ENCODE data around the gene GABRB1.

The GABRB1 gene

DNA sequence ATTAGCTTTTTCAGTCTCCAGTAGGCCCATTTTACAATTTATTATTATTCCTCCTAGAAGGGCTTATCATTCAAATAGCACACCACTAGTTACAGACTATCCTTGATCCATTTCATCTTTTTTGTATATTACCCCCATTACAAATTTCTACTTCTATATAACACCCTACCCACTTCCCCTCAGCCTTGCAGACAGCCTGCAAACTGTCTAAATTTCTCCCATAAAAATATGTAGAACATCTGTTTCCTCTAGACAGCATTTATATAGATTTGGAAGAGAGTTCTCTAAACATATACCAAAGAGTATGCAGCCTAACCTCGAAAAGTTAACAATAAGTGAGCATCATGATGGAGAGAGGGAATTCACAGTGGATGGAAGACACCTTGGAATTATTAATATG lies 401.4 kb downstream of the GABRB1 start:
- Histone ChIP-seq H2BK120ac (ENCODE audit: low read depth, low read length) (no peak overlapping the region), H3K79me1 (ENCODE audit: low read length) (no peaks in the 10 kb centered on the region), H3K4me1 (ENCODE audit: control insufficient read depth, low read depth, low read length) (no peaks in the 10 kb centered on the region), H4K5ac (ENCODE audit: low read length) (no peak overlapping the region), H3K27ac (ENCODE audit: low read depth, low read length) (no peak overlapping the region), H4K8ac (ENCODE audit: low read depth, low read length) (no peak overlapping the region), H3K23ac (ENCODE audit: low read length) (no peak overlapping the region), H3K79me2 (ENCODE audit: control insufficient read depth, insufficient read depth, low read length) (no peaks in the 10 kb centered on the region), H3K56ac (ENCODE audit: low read length) (no peak overlapping the region), H3K36me3 (ENCODE audit: control insufficient read depth, insufficient read depth, low read length) (no peaks in the 10 kb centered on the region), H3K4ac (ENCODE audit: low read depth, low read length) (no peak overlapping the region), H3K27me3 (ENCODE audit: insufficient read depth, low read length, poor library complexity) (no peaks in the 10 kb centered on the region), H3K4me2 (ENCODE audit: low read length) (no peak overlapping the region), H3K9ac (ENCODE audit: low read length) (no peak overlapping the region), H2BK15ac (replicated peaks; ENCODE audit: low read depth) (no peak overlapping the region), H2BK5ac (ENCODE audit: low read length) (no peak overlapping the region), H3K18ac (ENCODE audit: low read length) (no peak overlapping the region), H3K4me3 (ENCODE audit: low read length) (no peak overlapping the region), H2AK5ac (ENCODE audit: low read length) (no peak overlapping the region)
- DNase-seq = no peak
- WGBS (ENCODE audit: extremely low coverage, insufficient coverage, low lambda C conversion rate) = no CpG with 5 or more reads among the region's 1 CpG

DNA sequence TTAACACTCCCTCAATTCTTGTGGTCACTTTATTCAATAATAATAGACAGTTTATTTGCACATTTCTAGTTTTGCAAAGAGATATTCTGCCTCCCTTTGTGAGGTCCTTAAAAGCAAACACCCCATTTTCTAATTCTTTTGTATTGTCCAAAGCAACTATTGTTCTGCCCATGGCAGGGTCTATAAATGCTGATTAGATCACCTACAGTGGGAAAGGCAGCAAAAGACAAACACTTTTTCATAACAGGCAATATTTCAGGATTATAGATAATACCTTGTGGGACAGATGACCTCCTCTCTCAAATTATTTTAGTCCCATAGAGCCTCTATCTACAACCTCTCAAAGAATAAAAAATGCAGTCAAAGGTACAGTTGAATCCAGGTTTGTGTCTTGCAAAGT lies 403.6 kb downstream of the GABRB1 start:
- Histone ChIP-seq H3K36me3 (ENCODE audit: control insufficient read depth, insufficient read depth, low read length) (no peaks in the 10 kb centered on the region), H3K27ac (ENCODE audit: low read depth, low read length) (no peak overlapping the region), H3K79me2 (ENCODE audit: control insufficient read depth, insufficient read depth, low read length) (no peaks in the 10 kb centered on the region), H4K5ac (ENCODE audit: low read length) (no peak overlapping the region), H2BK15ac (replicated peaks; ENCODE audit: low read depth) (no peak overlapping the region), H3K4me3 (ENCODE audit: low read length) (no peak overlapping the region), H3K23ac (ENCODE audit: low read length) (no peak overlapping the region), H3K9ac (ENCODE audit: low read length) (no peak overlapping the region), H3K27me3 (ENCODE audit: insufficient read depth, low read length, poor library complexity) (no peaks in the 10 kb centered on the region), H2AK5ac (ENCODE audit: low read length) (no peak overlapping the region), H3K56ac (ENCODE audit: low read length) (no peak overlapping the region), H3K79me1 (ENCODE audit: low read length) (no peaks in the 10 kb centered on the region), H3K4ac (ENCODE audit: low read depth, low read length) (no peak overlapping the region), H2BK5ac (ENCODE audit: low read length) (no peak overlapping the region), H3K4me2 (ENCODE audit: low read length) (no peak overlapping the region), H3K18ac (ENCODE audit: low read length) (no peak overlapping the region), H3K4me1 (ENCODE audit: control insufficient read depth, low read depth, low read length) (no peaks in the 10 kb centered on the region), H4K8ac (ENCODE audit: low read depth, low read length) (no peak overlapping the region), H2BK120ac (ENCODE audit: low read depth, low read length) (no peak overlapping the region)
- DNase-seq = no peak

DNA sequence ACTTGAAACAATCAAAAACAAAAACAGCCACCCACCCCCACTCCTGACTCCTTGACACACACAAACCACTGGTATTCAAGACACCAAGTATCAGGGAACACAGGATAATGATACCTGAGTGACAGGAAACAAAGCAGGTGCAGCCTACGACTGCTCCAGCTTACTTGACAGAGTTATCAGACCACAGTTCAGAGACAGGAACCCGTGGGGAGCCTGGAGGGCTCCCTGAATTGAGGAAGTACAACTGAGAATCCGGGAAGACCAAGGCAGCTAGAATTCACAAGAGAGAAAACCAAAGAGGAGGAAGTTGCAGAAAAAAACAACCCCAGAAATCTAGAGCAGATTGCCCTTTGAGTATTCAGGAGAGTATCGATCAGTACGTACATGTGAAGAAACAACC lies 411.6 kb downstream of the GABRB1 start:
- Histone ChIP-seq H3K79me2 (ENCODE audit: control insufficient read depth, insufficient read depth, low read length) (no peaks in the 10 kb centered on the region), H4K5ac (ENCODE audit: low read length) (no peak overlapping the region), H3K4me3 (ENCODE audit: low read length) (no peak overlapping the region), H3K4me1 (ENCODE audit: control insufficient read depth, low read depth, low read length) (no peaks in the 10 kb centered on the region), H3K4me2 (ENCODE audit: low read length) (no peak overlapping the region), H3K4ac (ENCODE audit: low read depth, low read length) (no peak overlapping the region), H3K79me1 (ENCODE audit: low read length) (no peaks in the 10 kb centered on the region), H3K36me3 (ENCODE audit: control insufficient read depth, insufficient read depth, low read length) (no peaks in the 10 kb centered on the region), H2BK5ac (ENCODE audit: low read length) (no peak overlapping the region), H3K27ac (ENCODE audit: low read depth, low read length) (no peak overlapping the region), H3K9ac (ENCODE audit: low read length) (no peak overlapping the region), H2BK120ac (ENCODE audit: low read depth, low read length) (no peak overlapping the region), H3K27me3 (ENCODE audit: insufficient read depth, low read length, poor library complexity) (no peaks in the 10 kb centered on the region), H3K18ac (ENCODE audit: low read length) (no peak overlapping the region), H2BK15ac (replicated peaks; ENCODE audit: low read depth) (no peak overlapping the region), H2AK5ac (ENCODE audit: low read length) (no peak overlapping the region), H4K8ac (ENCODE audit: low read depth, low read length) (no peak overlapping the region), H3K23ac (ENCODE audit: low read length) (no peak overlapping the region), H3K56ac (ENCODE audit: low read length) (no peak overlapping the region)
- no CpG with 5 or more reads among the region's 5 CpGs for WGBS (ENCODE audit: extremely low coverage, insufficient coverage, low lambda C conversion rate)
- DNase-seq = no peak

DNA sequence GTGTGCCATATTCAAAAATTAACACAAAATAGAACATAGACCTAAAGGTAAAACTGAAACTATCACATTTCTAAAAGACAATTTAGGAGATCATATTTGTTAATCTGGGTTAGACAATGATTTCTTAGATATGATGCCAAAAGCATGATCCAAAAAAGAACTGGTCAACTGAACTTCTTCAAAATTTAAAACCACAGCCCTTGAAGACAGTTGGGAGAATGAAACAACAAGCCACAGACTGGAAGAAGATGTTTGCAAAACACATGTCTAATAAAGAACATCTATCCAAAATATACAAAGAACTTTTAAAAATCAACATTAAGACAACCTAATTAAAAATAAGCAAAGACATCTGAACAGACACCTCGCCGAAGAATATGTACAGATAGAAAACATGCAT lies 412.7 kb downstream of the GABRB1 start:
- Histone ChIP-seq H3K23ac (ENCODE audit: low read length) (no peak overlapping the region), H2BK5ac (ENCODE audit: low read length) (no peak overlapping the region), H3K4me3 (ENCODE audit: low read length) (no peak overlapping the region), H3K18ac (ENCODE audit: low read length) (no peak overlapping the region), H3K9ac (ENCODE audit: low read length) (no peak overlapping the region), H3K27me3 (ENCODE audit: insufficient read depth, low read length, poor library complexity) (no peaks in the 10 kb centered on the region), H3K36me3 (ENCODE audit: control insufficient read depth, insufficient read depth, low read length) (no peaks in the 10 kb centered on the region), H3K27ac (ENCODE audit: low read depth, low read length) (no peak overlapping the region), H3K79me1 (ENCODE audit: low read length) (no peaks in the 10 kb centered on the region), H4K8ac (ENCODE audit: low read depth, low read length) (no peak overlapping the region), H3K4me1 (ENCODE audit: control insufficient read depth, low read depth, low read length) (no peaks in the 10 kb centered on the region), H3K79me2 (ENCODE audit: control insufficient read depth, insufficient read depth, low read length) (no peaks in the 10 kb centered on the region), H2BK120ac (ENCODE audit: low read depth, low read length) (no peak overlapping the region), H3K4ac (ENCODE audit: low read depth, low read length) (no peak overlapping the region), H3K56ac (ENCODE audit: low read length) (no peak overlapping the region), H3K4me2 (ENCODE audit: low read length) (no peak overlapping the region), H4K5ac (ENCODE audit: low read length) (no peak overlapping the region), H2AK5ac (ENCODE audit: low read length) (no peak overlapping the region), H2BK15ac (replicated peaks; ENCODE audit: low read depth) (no peak overlapping the region)
- no peak for DNase-seq
- no CpG with 5 or more reads among the region's 2 CpGs for WGBS (ENCODE audit: extremely low coverage, insufficient coverage, low lambda C conversion rate)

DNA sequence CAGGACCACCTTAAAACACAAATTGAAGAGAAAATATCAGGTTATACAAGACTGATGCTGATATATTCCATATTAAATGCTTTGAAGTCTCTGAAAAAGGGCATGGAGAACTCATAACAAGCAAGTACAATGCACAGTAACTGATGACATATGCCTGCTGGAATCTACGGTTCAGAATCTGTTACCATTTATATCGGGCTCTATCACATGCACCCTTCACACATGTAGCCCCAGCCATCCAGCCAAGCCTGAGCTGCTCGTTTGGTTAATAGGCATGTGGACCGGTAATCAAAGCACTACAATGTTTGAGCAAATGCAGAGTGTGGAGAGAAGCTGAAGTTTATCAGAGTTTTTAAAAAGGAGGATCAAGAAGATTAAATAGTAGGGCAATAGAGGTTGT lies 420.3 kb downstream of the GABRB1 start:
- no peak overlapping the region for H2BK15ac ChIP-seq (replicated peaks; ENCODE audit: low read depth)
- H3K4ac ChIP-seq (ENCODE audit: low read depth, low read length) = no peak overlapping the region
- H3K4me2 ChIP-seq (ENCODE audit: low read length) = no peak overlapping the region
- H3K56ac ChIP-seq (ENCODE audit: low read length) = no peak overlapping the region
- no peak overlapping the region for H2BK5ac ChIP-seq (ENCODE audit: low read length)
- no peaks in the 10 kb centered on the region for H3K79me2 ChIP-seq (ENCODE audit: control insufficient read depth, insufficient read depth, low read length)
- H2BK120ac ChIP-seq (ENCODE audit: low read depth, low read length) = no peak overlapping the region
- no peak overlapping the region for H3K23ac ChIP-seq (ENCODE audit: low read length)
- no peaks in the 10 kb centered on the region for H3K27me3 ChIP-seq (ENCODE audit: insufficient read depth, low read length, poor library complexity)
- no peak overlapping the region for H4K8ac ChIP-seq (ENCODE audit: low read depth, low read length)
- no peaks in the 10 kb centered on the region for H3K4me1 ChIP-seq (ENCODE audit: control insufficient read depth, low read depth, low read length)
- H3K27ac ChIP-seq (ENCODE audit: low read depth, low read length) = no peak overlapping the region
- no peak overlapping the region for H3K9ac ChIP-seq (ENCODE audit: low read length)
- H3K4me3 ChIP-seq (ENCODE audit: low read length) = no peak overlapping the region
- H3K79me1 ChIP-seq (ENCODE audit: low read length) = no peaks in the 10 kb centered on the region
- no peak overlapping the region for H4K5ac ChIP-seq (ENCODE audit: low read length)
- no CpG with 5 or more reads among the region's 4 CpGs for WGBS (ENCODE audit: extremely low coverage, insufficient coverage, low lambda C conversion rate)
- no peak overlapping the region for H2AK5ac ChIP-seq (ENCODE audit: low read length)
- no peak for DNase-seq
- H3K18ac ChIP-seq (ENCODE audit: low read length) = no peak overlapping the region
- H3K36me3 ChIP-seq (ENCODE audit: control insufficient read depth, insufficient read depth, low read length) = no peaks in the 10 kb centered on the region

DNA sequence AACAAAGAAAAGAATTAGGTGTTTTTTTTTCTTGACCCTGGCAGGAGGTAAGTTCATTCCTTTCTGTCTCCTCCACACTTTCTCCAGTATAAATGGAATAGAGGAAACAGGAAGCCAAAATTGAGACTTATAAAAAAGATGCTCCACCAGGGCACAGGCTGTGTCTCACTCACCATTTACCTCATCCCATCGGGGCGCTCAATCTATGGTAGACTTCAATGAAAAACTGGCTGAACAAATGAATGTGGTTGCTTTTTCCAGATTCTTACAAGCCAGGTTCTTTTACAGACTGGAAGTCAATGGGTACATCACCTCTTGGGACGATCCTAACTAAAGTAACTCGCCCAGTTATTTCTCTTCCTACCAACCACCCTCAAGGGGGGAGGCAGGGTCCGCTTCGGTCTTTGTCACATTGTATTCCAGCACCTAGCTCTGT lies 431.4 kb downstream of the GABRB1 start:
- H3K9ac ChIP-seq (ENCODE audit: low read length) = peak overlapping the region; percentile 69
- no peaks in the 10 kb centered on the region for H3K4me1 ChIP-seq (ENCODE audit: control insufficient read depth, low read depth, low read length)
- H3K27me3 ChIP-seq (ENCODE audit: insufficient read depth, low read length, poor library complexity) = no peaks in the 10 kb centered on the region
- no CpG with 5 or more reads among the region's 6 CpGs for WGBS (ENCODE audit: extremely low coverage, insufficient coverage, low lambda C conversion rate)
- H2BK15ac ChIP-seq (replicated peaks; ENCODE audit: low read depth) = no peak overlapping the region
- H2BK5ac ChIP-seq (ENCODE audit: low read length) = no peak overlapping the region
- no peak overlapping the region for H4K5ac ChIP-seq (ENCODE audit: low read length)
- no peak overlapping the region for H3K18ac ChIP-seq (ENCODE audit: low read length)
- H3K56ac ChIP-seq (ENCODE audit: low read length) = peak overlapping the region; percentile 84
- no peak overlapping the region for H2BK120ac ChIP-seq (ENCODE audit: low read depth, low read length)
- H4K8ac ChIP-seq (ENCODE audit: low read depth, low read length) = no peak overlapping the region
- peak overlapping the region; percentile 65 for H3K4me2 ChIP-seq (ENCODE audit: low read length)
- H3K4me3 ChIP-seq (ENCODE audit: low read length) = peak overlapping the region; percentile 74
- DNase-seq = no peak
- H3K23ac ChIP-seq (ENCODE audit: low read length) = no peak overlapping the region
- H3K79me2 ChIP-seq (ENCODE audit: control insufficient read depth, insufficient read depth, low read length) = no peaks in the 10 kb centered on the region
- no peaks in the 10 kb centered on the region for H3K79me1 ChIP-seq (ENCODE audit: low read length)
- no peak overlapping the region for H3K27ac ChIP-seq (ENCODE audit: low read depth, low read length)
- no peaks in the 10 kb centered on the region for H3K36me3 ChIP-seq (ENCODE audit: control insufficient read depth, insufficient read depth, low read length)
- H2AK5ac ChIP-seq (ENCODE audit: low read length) = no peak overlapping the region
- H3K4ac ChIP-seq (ENCODE audit: low read depth, low read length) = no peak overlapping the region

Measured in mesendoderm (in vitro differentiated cells).